ENCODE results near the gene ALG5.

ALG5 gene

GRCh38 chr13:37037241-37037640 lies 38.1 kb upstream of the ALG5 start:
- H3K4me3 ChIP-seq (ENCODE audit: control insufficient read depth, low read depth, low read length) = no peak overlapping the region
- no peak for DNase-seq (ENCODE audit: low read depth)
- TF ChIP-seq CTCF (IDR thresholded peaks at IDR 0.05; ENCODE audit: control insufficient read depth, insufficient read depth, low read depth, low read length, missing control alignments) = no peak

GRCh38 chr13:37029617-37030016 lies 30.5 kb upstream of the ALG5 start:
- TF ChIP-seq CTCF (IDR thresholded peaks at IDR 0.05; ENCODE audit: control insufficient read depth, insufficient read depth, low read depth, low read length, missing control alignments) = no peak
- DNase-seq (ENCODE audit: low read depth) = peak; percentile 3
- H3K4me3 ChIP-seq (ENCODE audit: control insufficient read depth, low read depth, low read length) = no peak overlapping the region

DNA sequence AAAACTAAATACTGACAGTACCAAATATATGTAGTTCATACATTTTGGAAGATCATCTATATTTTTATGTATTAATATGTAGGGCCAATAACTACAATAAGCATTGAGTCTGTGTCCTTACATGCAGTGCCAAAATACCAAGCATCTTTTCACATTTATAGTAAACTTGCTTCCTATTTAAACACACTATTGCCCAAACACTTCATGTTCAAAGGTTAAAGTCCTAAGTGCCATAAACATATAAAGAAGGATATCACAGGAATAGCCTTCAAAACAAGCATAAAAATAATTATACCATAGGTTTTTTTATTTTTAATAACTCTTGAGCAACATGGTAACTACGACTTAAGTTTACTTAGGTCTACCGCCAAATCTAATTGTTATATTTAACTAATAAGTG lies 28.5 kb upstream of the ALG5 start:
- TF ChIP-seq CTCF (IDR thresholded peaks at IDR 0.05; ENCODE audit: control insufficient read depth, insufficient read depth, low read depth, low read length, missing control alignments) = no peak
- no peak for DNase-seq (ENCODE audit: low read depth)
- H3K4me3 ChIP-seq (ENCODE audit: control insufficient read depth, low read depth, low read length) = no peak overlapping the region

- no peak for TF ChIP-seq CTCF (IDR thresholded peaks at IDR 0.05; ENCODE audit: control insufficient read depth, insufficient read depth, low read depth, low read length, missing control alignments)
- H3K4me3 ChIP-seq (ENCODE audit: control insufficient read depth, low read depth, low read length) = no peak overlapping the region
- no peak for DNase-seq (ENCODE audit: low read depth)
These were observed 27.6 kb upstream of the ALG5 start for GRCh38 chr13:37026771-37027170.

DNA sequence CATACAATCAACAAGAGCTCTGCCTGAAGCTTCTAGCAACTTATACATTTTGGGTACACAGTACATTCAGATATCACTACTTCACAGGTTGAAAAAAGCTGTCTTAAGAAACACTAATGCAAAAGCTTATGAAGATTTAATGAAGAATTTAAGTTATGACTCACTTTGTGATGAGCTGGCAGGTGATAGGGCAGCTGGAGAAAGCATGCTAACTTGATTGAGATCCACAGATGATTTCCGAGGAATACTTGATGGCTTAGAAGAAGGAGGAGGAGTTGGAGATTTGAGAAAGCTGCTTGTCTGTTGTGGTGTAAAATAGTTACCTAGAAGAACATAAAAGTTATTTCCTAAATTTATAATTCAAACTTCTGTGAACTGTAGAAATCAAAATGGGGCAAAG lies 24.7 kb upstream of the ALG5 start:
- TF ChIP-seq CTCF (IDR thresholded peaks at IDR 0.05; ENCODE audit: control insufficient read depth, insufficient read depth, low read depth, low read length, missing control alignments) = no peak
- no peak for DNase-seq (ENCODE audit: low read depth)
- H3K4me3 ChIP-seq (ENCODE audit: control insufficient read depth, low read depth, low read length) = no peak overlapping the region

DNA sequence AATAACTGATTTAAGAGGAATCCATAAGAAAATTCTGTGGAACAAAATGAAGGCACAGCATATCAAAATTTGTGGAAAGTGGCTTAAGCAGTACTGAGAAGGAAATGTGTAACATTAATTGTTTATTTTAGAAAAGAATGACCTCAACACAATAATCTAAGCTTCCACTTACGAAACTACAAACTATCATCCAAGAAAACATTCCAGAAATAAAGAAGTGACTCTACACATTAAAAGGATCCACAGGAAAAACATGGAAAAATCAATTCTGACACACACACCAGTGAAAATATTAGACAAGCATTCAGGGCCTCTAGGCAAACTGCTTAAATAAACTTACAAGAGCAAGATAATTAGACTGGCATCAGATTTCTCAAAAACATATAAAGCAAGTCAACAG lies 15.5 kb upstream of the ALG5 start:
- TF ChIP-seq CTCF (IDR thresholded peaks at IDR 0.05; ENCODE audit: control insufficient read depth, insufficient read depth, low read depth, low read length, missing control alignments) = no peak
- H3K4me3 ChIP-seq (ENCODE audit: control insufficient read depth, low read depth, low read length) = no peak overlapping the region
- no peak for DNase-seq (ENCODE audit: low read depth)

- no peak for DNase-seq (ENCODE audit: low read depth)
- H3K4me3 ChIP-seq (ENCODE audit: control insufficient read depth, low read depth, low read length) = no peak overlapping the region
- no peak for TF ChIP-seq CTCF (IDR thresholded peaks at IDR 0.05; ENCODE audit: control insufficient read depth, insufficient read depth, low read depth, low read length, missing control alignments)
These were observed 12.6 kb upstream of the ALG5 start for GRCh38 chr13:37011788-37012187.
